D721Med (cell line): ENCODE results near the gene C16orf82.

ENCODE experiments used
- DNase-seq: peaks from one replicate; pipeline ENCODE4 v3.0.0; 2011; ENCODE audit warnings: low spot score; ENCODE audit not compliant: insufficient read length
- FAIRE-seq: peaks from 2 replicates; lab custom pipeline; 2011; peaks lifted over from hg19 to GRCh38; lab: Jason Lieb, UNC
- TF ChIP-seq, protein P1 (sequence below): IDR thresholded peaks from 2 replicates; pipeline ENCODE4 v1.5.1; 2012; ENCODE audit warnings: mild to moderate bottlenecking, control low read depth; ENCODE audit not compliant: insufficient read depth; ENCODE audit errors: missing control alignments

Gene C16orf82

DNA sequence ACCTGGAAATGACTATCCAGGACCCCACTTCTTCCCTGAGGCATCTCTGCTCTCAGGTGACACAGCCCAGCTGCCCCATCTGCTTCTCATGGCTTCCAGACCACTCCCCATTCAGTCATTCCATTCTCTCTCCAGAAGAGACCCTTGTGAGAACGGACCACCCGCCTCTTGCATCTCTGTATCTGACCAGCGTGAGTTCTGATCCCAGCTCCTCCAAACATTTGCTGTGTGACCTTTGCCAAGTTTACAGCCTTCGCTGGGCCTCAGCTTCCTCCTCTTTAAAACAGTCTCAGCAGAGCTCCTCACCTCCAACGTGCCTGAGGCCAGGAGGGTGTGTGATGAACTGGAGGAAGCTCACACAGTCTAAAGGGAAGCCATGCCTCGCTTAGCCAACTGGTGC, 39.6 kb downstream of the C16orf82 start:
- no peak for FAIRE-seq
- DNase-seq, result no peak
- TF ChIP-seq, protein P1, sequence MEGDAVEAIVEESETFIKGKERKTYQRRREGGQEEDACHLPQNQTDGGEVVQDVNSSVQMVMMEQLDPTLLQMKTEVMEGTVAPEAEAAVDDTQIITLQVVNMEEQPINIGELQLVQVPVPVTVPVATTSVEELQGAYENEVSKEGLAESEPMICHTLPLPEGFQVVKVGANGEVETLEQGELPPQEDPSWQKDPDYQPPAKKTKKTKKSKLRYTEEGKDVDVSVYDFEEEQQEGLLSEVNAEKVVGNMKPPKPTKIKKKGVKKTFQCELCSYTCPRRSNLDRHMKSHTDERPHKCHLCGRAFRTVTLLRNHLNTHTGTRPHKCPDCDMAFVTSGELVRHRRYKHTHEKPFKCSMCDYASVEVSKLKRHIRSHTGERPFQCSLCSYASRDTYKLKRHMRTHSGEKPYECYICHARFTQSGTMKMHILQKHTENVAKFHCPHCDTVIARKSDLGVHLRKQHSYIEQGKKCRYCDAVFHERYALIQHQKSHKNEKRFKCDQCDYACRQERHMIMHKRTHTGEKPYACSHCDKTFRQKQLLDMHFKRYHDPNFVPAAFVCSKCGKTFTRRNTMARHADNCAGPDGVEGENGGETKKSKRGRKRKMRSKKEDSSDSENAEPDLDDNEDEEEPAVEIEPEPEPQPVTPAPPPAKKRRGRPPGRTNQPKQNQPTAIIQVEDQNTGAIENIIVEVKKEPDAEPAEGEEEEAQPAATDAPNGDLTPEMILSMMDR, result no peak

DNA sequence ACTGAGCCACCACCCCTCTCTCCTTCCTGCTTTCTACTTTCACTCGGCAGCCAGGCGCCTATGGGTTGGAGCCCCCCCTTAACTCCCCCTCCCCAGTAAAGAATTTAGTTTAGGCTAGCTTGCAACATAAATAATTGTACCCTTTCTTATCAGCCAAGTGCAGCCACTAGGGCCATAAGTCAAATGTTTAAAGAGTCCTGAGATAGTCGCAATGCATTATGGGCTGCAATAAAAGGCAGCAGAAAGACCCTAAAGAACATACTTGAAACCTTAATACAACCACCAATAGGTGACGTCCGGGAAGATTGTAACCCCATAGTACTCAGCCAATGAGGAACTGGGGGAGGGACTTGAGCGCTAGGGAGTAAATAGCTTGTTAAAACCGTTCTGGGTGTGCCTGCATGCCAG, 40.5 kb downstream of the C16orf82 start:
- no peak for FAIRE-seq
- TF ChIP-seq, protein P1, result no peak
- DNase-seq, result no peak

DNA sequence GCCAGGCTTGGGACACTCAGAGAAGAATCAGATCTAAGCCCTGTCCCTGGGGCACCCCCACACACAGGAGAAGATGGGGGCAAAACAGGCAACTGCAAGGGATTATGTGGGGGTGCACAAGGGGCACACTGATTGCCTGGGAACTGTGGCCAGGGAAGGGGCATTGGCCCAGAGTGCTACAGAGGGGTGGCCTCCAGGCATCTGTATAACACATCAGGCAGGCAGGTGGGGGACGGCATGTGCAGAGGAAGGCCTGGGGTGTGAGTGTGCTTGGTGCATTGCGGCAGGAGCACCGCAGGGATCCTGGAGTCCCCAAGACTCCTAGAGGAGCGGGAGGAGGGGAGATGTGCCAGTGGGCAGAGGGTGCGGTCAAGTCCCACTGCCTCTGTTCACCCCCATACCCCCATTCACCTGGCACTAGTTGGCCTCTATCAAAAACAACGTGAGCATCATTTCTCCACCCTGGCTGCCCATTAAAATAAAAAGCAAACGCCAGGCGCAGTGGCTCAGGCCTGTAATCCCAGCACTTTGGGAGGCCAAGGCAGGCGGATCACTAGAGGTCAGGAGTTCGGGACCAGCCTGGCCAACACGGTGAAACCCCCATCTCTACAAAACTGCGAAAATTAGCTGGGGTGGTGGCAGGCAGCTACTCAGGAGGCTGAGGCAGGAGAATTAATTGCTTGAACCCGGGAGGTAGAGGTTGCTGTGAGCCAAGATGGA, 41.5 kb downstream of the C16orf82 start:
- DNase-seq (no peak), FAIRE-seq (no peak)
- TF ChIP-seq, protein P1, result no peak

DNA sequence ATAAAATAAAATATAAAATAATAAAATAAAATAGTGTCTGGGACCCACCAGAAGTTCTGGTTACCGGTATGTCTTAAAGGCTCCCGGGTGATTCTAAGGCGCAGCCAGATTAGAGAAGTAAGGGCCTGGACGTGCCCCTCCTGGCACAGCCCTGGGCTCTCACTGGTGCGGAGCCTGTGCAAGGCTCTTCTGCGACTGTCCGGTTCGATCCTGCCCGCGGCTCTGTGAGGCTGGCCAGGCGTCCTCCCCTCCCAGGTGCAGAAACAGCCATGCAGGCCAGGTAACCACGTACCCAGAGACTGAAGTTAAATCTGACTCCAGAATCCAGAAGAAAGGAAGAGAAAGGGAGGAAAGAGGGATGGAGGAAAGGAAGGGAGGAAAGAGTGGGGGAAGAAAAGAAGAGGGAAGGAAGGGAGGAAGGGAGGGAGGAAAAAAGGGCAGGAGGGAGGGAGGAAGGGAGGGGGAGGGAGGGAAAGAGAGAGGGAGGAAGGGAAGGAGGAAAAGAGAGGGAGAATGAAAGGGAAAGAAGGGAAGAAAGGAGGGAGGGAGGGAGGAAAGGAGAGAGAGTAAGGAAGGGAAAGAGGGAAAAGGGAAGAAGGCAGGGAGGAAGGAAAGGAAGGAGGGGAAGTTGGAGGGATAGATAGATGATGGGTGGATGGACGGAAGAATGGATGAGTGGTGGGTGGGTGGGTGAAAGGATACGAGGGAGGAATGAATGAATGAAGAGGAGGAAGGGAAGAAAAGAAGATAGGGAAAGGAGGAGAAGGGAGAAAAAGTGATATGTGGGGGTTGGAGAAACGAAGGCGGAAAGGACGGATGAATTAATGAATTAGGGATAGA, 42.3 kb downstream of the C16orf82 start:
- DNase-seq (no peak), FAIRE-seq (no peak)
- TF ChIP-seq, protein P1, result no peak

DNA sequence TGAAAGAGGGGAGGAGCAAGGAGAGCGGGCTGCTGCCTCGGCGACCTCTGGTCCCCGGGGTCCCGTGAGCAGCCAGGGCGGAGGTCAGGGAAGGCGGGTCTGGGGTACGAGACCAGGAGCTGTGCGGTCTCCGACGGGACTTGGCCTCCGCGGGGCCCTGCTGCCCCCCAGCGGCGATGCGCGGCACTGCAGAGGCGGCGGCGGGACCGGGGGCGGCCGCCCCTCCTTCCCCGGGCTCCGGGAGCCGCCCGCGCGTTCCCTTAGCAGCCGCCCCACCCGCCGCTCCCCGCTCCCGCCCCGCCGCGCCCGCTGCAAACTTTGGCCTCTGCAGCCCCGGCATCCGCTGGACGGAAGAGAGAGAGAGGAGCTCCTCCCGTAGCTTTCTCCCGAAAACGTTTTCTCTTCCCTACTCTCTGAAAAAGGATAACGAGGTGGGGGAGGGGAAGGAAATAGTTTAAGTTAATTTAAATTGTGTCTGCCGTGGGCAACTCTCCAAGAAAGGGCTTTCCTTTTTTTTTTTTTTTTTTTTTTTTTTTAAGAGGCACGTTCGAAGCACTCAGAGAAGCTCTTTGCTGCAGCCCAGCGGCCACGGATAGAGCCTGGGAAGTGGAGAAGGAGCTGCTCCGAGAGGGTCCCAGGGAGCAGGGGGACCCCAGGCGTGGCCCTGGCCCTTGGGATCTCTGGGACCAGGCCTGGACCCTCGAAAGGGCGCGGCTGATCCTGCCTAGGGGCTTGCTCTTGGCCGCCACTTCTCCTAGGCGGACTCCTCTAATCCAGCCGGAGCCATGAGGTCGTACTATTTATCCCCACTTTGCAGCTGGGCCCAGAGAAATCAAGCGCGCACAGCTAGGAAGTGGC, 43.2 kb downstream of the C16orf82 start:
- TF ChIP-seq, protein P1, result peak; percentile 74
- FAIRE-seq, result no peak
- DNase-seq, result peak; percentile 53

DNA sequence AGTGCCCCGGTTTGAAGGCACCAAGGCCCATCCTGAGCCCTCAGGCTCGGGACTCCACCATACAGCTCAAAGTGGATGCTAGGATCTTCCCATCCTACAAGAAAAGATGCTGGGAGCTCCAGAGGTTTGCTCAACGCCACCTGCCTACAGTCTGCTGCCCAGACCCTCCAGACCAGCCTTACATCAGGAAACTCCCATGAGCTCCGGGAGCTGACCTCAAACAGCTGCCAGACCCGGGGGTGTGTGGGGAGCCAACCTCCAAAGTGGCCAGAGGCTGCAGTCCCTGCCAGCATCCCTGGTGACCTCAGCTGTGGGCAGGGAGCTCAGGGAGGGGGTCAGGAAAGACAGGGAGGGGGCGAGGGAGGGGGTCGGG, 43.8 kb downstream of the C16orf82 start:
- FAIRE-seq (no peak), DNase-seq (no peak)
- TF ChIP-seq, protein P1, result no peak
